ENCODE measurements around the gene PRUNE2. TPM values are rescaled to one million over a fixed set of nuclear protein-coding genes. Genes with fewer than 3 reads are reported as not detected.

The PRUNE2 gene
- total RNA-seq, 1 donor = 80.0 TPM

- Histone ChIP-seq H3K4me3 (ENCODE audit: insufficient read depth, low read length) (no peak overlapping the region), H3K36me3 (ENCODE audit: insufficient read depth, low read length) (no peaks in the 10 kb centered on the region), H4K20me1 (ENCODE audit: insufficient read depth, low read length) (no peaks in the 10 kb centered on the region), H3K9me3 (ENCODE audit: low read depth, low read length) (no peaks in the 10 kb centered on the region), H3K27me3 (ENCODE audit: insufficient read depth, low read length) (no peaks in the 10 kb centered on the region), H3K4me1 (ENCODE audit: insufficient read depth, low read length) (peaks cover 10% of the 10 kb centered on the region), H3K27ac (ENCODE audit: low read depth, low read length) (no peak overlapping the region), H3K4me2 (ENCODE audit: insufficient read depth, low read length) (no peak overlapping the region), H3K79me2 (ENCODE audit: insufficient read depth, low read length) (no peaks in the 10 kb centered on the region), H2AFZ (ENCODE audit: low read length) (no peak overlapping the region)
- no peak for TF ChIP-seq CTCF (IDR thresholded peaks at IDR 0.05; ENCODE audit: extremely low read depth, low read depth, low read length)
- DNase-seq (ENCODE audit: insufficient read length, low spot score, missing footprints) = no peak
Measured at GRCh38 chr9:76644647-76645250, 261.2 kb downstream of the PRUNE2 start.

- H3K79me2 ChIP-seq (ENCODE audit: insufficient read depth, low read length) = no peaks in the 10 kb centered on the region
- no peaks in the 10 kb centered on the region for H3K27me3 ChIP-seq (ENCODE audit: insufficient read depth, low read length)
- H3K27ac ChIP-seq (ENCODE audit: low read depth, low read length) = no peak overlapping the region
- no peak for TF ChIP-seq CTCF (IDR thresholded peaks at IDR 0.05; ENCODE audit: extremely low read depth, low read depth, low read length)
- no peak overlapping the region for H3K4me2 ChIP-seq (ENCODE audit: insufficient read depth, low read length)
- peaks cover 10% of the 10 kb centered on the region for H3K4me1 ChIP-seq (ENCODE audit: insufficient read depth, low read length)
- H3K9me3 ChIP-seq (ENCODE audit: low read depth, low read length) = no peaks in the 10 kb centered on the region
- no peak for DNase-seq (ENCODE audit: insufficient read length, low spot score, missing footprints)
- H4K20me1 ChIP-seq (ENCODE audit: insufficient read depth, low read length) = no peaks in the 10 kb centered on the region
- H2AFZ ChIP-seq (ENCODE audit: low read length) = no peak overlapping the region
- H3K36me3 ChIP-seq (ENCODE audit: insufficient read depth, low read length) = no peaks in the 10 kb centered on the region
- no peak overlapping the region for H3K4me3 ChIP-seq (ENCODE audit: insufficient read depth, low read length)
Measured at GRCh38 chr9:76644171-76644570, 261.7 kb downstream of the PRUNE2 start.

GRCh38 chr9:76643399-76644117 is 262.4 kb downstream of the PRUNE2 start:
- no peak for TF ChIP-seq CTCF (IDR thresholded peaks at IDR 0.05; ENCODE audit: extremely low read depth, low read depth, low read length)
- Histone ChIP-seq H3K4me2 (ENCODE audit: insufficient read depth, low read length) (no peak overlapping the region), H3K36me3 (ENCODE audit: insufficient read depth, low read length) (no peaks in the 10 kb centered on the region), H3K27me3 (ENCODE audit: insufficient read depth, low read length) (no peaks in the 10 kb centered on the region), H2AFZ (ENCODE audit: low read length) (no peak overlapping the region), H3K4me3 (ENCODE audit: insufficient read depth, low read length) (no peak overlapping the region), H3K9me3 (ENCODE audit: low read depth, low read length) (no peaks in the 10 kb centered on the region), H4K20me1 (ENCODE audit: insufficient read depth, low read length) (no peaks in the 10 kb centered on the region), H3K27ac (ENCODE audit: low read depth, low read length) (no peak overlapping the region), H3K4me1 (ENCODE audit: insufficient read depth, low read length) (peaks cover 10% of the 10 kb centered on the region), H3K79me2 (ENCODE audit: insufficient read depth, low read length) (no peaks in the 10 kb centered on the region)
- DNase-seq (ENCODE audit: insufficient read length, low spot score, missing footprints) = no peak

GRCh38 chr9:76642701-76643209 is 263.2 kb downstream of the PRUNE2 start:
- H3K36me3 ChIP-seq (ENCODE audit: insufficient read depth, low read length) = no peaks in the 10 kb centered on the region
- H2AFZ ChIP-seq (ENCODE audit: low read length) = no peak overlapping the region
- H4K20me1 ChIP-seq (ENCODE audit: insufficient read depth, low read length) = no peaks in the 10 kb centered on the region
- H3K9me3 ChIP-seq (ENCODE audit: low read depth, low read length) = no peaks in the 10 kb centered on the region
- no peak overlapping the region for H3K4me3 ChIP-seq (ENCODE audit: insufficient read depth, low read length)
- no peak for TF ChIP-seq CTCF (IDR thresholded peaks at IDR 0.05; ENCODE audit: extremely low read depth, low read depth, low read length)
- no peaks in the 10 kb centered on the region for H3K27me3 ChIP-seq (ENCODE audit: insufficient read depth, low read length)
- no peaks in the 10 kb centered on the region for H3K79me2 ChIP-seq (ENCODE audit: insufficient read depth, low read length)
- no peak overlapping the region for H3K27ac ChIP-seq (ENCODE audit: low read depth, low read length)
- no peak overlapping the region for H3K4me2 ChIP-seq (ENCODE audit: insufficient read depth, low read length)
- DNase-seq (ENCODE audit: insufficient read length, low spot score, missing footprints) = no peak
- peaks cover 10% of the 10 kb centered on the region for H3K4me1 ChIP-seq (ENCODE audit: insufficient read depth, low read length)

All from osteoblast (primary cell).